HG03460 (cell line): Measurements from ENCODE around the gene OXLD1.

Experiments
- ATAC-seq: cut with Tn5 transposase; IDR thresholded peaks from one replicate; pipeline ENCODE4 v1.9.1; 2021; ENCODE audit not compliant: unreplicated experiment

OXLD1 gene

GRCh38 chr17:81655378-81656117, 10.9 kb downstream of the OXLD1 start:
- no peak for ATAC-seq

DNA sequence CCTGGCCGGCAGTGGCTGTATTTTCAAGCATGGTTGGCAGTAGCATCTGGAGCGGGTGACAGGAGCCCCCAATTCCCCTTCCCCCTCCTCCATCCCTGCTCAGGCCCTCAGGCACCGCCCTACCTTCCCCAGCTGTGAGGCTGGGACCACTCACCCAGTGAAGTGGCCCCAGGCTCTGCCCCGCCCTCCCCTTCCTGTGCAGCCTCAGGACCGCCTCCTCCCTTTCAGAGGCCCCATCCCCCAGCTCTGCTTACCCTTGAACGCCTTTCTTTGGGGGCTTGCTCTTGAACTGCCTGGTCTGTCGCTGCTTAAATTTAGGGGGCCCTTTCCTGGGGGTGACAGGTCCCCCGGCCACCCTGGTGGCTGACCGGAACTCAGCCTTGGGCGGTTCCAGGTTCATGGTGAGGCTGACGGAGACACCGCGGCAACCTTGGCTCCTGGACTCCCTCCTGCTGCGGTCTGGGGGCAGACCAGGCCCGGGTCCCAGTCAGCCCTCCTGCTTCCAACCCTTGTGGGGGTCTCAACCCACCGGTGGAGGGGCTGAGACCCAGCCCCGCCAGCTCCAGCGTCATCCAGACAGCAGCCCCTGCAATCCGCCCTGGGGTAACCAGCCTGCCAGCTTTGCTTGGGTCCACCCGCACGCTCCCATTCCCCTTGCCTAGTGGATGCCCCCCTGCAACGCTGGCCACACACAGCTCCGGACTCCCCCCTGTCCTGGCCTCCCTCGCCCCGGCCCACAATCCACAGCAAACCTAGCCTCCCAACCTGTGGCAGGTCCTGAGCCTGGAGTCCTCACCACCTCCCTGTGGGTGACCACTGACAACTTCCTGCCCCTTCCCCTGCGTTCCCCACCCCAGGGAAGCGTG, 13.3 kb downstream of the OXLD1 start:
- ATAC-seq: no peak

- ATAC-seq: no peak
These were observed 14.7 kb downstream of the OXLD1 start for GRCh38 chr17:81651692-81652091.

- no peak for ATAC-seq
These were observed 15.5 kb downstream of the OXLD1 start for GRCh38 chr17:81650951-81651350.

GRCh38 chr17:81648707-81649085, 17.7 kb downstream of the OXLD1 start:
- no peak for ATAC-seq

DNA sequence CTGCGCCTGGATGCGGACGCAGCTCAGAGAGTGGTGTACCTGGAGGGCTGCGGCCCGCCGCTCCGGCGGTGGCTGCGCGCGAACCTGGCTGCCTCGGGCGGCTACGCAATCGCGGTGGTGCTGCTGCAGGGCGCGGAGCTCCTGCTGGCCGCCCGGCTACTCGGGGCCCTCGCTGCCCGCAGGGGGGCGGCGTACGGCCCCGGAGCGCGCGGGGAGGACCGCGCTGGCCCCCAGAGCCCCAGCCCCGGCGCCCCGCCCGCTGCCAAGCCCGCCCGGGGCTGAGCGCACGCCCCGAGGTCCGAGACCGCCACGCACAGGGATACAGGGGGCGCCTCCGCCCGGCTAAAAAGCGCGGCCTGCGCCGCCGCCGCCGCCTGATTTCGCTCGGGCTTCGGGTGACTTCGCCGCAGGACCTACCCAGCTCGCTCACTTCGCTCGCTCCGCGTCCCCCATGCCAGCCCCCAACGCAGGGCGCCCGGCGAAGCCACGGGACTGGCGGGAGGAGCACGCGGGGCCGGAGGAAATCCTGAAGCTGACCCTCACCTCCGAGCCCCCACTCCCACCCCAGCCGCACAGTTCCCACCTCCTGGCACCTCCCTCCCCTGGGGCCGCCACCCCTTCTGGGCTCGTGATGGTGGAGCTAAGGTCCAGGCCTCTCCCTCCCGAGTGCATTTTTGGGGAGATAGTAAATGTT, 18.2 kb downstream of the OXLD1 start:
- no peak for ATAC-seq

DNA sequence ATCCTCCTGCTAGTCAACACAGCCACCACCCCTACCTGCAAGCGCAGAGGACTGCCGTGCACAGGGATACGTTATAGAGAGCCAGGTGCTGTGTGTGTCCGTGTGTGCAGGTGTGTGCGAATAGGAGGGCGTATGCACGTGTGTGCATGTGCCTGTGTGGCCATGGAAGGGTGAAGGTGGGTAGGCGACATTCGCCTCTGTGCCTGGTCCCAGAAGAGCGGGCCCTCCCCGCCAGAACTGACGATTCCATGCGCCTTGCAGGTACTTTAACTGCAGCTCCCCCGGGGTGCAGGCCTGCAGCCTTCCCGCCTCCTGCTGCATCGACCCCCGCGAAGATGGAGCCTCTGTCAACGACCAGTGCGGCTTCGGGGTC, 18.8 kb downstream of the OXLD1 start:
- ATAC-seq: no peak

- ATAC-seq: no peak
These were observed 19.4 kb downstream of the OXLD1 start for GRCh38 chr17:81646869-81647600.

GRCh38 chr17:81644976-81645952, 21.1 kb downstream of the OXLD1 start:
- no peak for ATAC-seq

DNA sequence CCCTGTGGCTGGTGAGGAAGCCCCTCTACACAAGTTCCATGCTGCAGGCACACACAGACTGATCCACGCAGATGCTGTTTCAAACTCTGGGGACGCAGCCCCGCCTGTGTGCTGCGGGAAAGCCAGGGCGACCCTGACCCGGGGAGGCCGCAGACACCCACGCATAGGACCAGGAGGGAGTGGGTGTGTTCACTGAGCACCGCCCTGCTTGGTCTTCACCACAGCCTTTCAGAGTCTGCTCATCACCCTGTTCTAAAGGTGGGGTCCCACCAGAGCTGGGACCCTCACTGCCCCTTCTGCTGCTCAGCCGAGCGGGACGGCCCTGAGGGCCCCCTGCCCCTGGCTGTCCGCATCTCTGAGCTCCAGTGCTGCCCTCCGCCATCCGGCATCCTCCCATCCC, 21.9 kb downstream of the OXLD1 start:
- no peak for ATAC-seq

DNA sequence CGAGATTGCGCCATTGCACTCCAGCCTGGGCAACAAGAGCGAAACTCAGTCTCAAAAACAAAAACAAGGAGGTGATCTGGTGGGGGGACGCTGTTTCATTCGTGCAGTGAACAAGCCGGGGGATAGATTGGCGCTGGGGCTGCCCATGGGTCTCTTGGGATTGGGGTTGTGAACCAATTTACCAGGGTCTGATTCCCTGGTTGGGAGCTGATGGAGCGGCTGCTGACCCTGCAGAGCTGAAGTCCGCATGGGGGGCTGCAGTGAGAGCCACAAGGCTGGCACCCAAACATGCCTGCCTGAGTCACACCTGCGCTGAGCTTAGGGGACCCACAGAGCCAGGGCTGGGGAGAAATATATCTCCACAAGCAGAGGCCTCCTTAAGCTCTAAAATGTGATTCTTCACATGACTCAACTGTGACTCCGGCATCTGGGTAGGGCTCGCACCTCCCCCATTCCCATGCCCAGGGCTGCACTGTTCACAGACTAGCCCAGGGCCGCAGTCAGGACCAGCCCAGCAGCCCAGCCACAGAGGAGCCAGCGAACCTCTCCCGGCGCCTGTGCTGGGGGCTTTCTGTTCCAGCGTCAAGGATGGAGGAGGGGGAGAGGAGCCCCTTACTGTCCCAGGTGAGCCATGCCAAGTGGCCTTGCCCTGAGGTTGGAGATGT, 24.4 kb downstream of the OXLD1 start:
- no peak for ATAC-seq

DNA sequence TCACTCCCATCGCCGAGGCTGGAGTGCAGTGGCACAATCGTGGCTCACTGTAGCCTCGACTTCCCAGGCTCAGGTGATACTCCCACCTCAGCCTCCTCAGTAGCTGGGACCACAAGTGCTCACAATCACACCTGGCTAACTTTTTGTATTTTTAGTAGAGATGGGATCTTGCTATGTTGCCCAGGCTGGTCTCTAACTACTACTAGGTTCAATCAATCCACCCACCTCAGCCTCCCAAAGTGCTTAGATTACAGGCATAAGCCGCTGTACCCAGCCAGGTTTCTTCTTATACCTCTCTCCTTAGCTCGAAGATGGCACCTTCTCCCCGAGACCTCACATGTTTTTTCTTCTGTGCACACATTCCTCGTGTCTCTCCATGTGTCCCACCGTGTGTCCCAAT, 26.4 kb downstream of the OXLD1 start:
- no peak for ATAC-seq

GRCh38 chr17:81638683-81639082, 27.7 kb downstream of the OXLD1 start:
- ATAC-seq: no peak

DNA sequence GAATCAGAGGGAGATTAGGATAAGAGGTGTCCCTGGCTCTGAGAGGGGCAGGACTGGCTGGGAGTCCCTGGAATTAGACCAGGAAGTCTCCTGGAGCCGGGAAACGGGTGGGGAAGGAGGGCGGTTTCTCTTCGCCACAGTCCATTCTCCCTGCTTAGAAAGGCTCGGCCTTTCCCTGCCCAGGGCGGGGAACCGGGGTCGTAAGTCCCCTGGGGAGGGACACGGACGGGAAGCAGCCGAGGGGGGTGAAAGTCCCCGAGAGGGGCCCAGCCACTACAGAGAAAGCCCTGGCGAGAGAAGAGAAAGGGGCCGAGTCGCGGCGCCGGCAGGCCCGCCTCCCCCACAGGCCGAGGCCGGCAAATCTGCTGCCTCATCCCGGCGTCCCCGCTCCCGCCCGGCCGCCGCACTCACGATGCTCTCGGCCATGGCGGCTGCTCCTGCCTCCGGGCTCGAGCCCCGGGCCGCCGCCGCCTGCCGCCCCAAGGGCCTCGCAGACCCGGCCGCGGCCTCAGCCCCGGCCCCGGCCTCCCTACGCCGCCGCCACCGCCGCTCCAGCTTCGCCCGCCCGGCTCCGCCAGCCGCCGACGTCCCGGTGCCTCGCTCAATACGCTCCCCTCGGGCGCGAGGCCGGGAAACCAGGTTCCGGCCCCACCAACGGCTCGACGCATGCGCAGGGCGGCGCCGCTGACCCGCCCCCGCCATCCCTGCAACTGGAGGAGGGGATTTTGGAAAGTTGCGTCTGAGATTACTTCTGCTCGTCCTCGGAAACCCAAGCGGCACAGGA, 29.7 kb downstream of the OXLD1 start, which contains the start of the genes NPLOC4 and TSPAN10:
Gene NPLOC4 (minus strand): TSS at position 608 of the 784 bp plus-strand sequence. CDS start 182 bp downstream, at position 426.
Gene TSPAN10 (plus strand): TSS at position 692 of the 784 bp plus-strand sequence. CDS start 5,217 bp downstream, outside the sequence.
- peak; percentile 76 for ATAC-seq

- no peak for ATAC-seq
These were observed 30.4 kb downstream of the OXLD1 start for GRCh38 chr17:81635973-81636504.

GRCh38 chr17:81635431-81635830, 31.0 kb downstream of the OXLD1 start:
- ATAC-seq: no peak

- ATAC-seq: no peak
These were observed 34.9 kb downstream of the OXLD1 start for GRCh38 chr17:81631482-81631881.

GRCh38 chr17:81630274-81630673, 36.1 kb downstream of the OXLD1 start:
- no peak for ATAC-seq
